Endothelial cell (in vitro differentiated cells): ENCODE results near the gene PRRX2. TPM values are rescaled to one million over a fixed set of nuclear protein-coding genes. Genes with fewer than 3 reads are reported as not detected.

Source experiments
- DNase-seq: peaks from one replicate; pipeline ENCODE4 v3.0.0; 2021; ENCODE audit warnings: low spot score
- H3K27ac Mint-ChIP-seq: one replicate; pipeline ENCODE4 v1.8.0; 2021; ENCODE audit warnings: mixed read lengths, inconsistent platforms; ENCODE audit not compliant: unreplicated experiment
- H3K27me3 Mint-ChIP-seq: one replicate; pipeline ENCODE4 v1.8.0; 2021; ENCODE audit warnings: mild to moderate bottlenecking, moderate library complexity, mixed read lengths, inconsistent platforms; ENCODE audit not compliant: unreplicated experiment
- H3K36me3 Mint-ChIP-seq: one replicate; pipeline ENCODE4 v1.8.0; 2021; ENCODE audit warnings: mild to moderate bottlenecking, low read depth, mixed read lengths, inconsistent platforms; ENCODE audit not compliant: unreplicated experiment
- H3K4me1 Mint-ChIP-seq: one replicate; pipeline ENCODE4 v1.8.0; 2021; ENCODE audit warnings: mild to moderate bottlenecking, mixed read lengths, inconsistent platforms; ENCODE audit not compliant: unreplicated experiment
- H3K4me3 Mint-ChIP-seq: one replicate; pipeline ENCODE4 v1.8.0; 2021; ENCODE audit warnings: mild to moderate bottlenecking, mixed read lengths, inconsistent platforms; ENCODE audit not compliant: unreplicated experiment
- H3K9me3 Mint-ChIP-seq: one replicate; pipeline ENCODE4 v1.8.0; 2021; ENCODE audit warnings: mixed read lengths, inconsistent platforms; ENCODE audit not compliant: unreplicated experiment
- total RNA-seq: library from RNA; stranded (reverse); fragmentation: NEBNext Ultra II Directional; extraction: Animal tissue kit (Norgen Biotek cat#: 25700); gene quantifications from one replicate; pipeline ENCODE4 v1.2.1, GENCODE V29; 2021; ENCODE audit not compliant: unreplicated experiment
- TF ChIP-seq, protein P1 (sequence below): fragments of 200-600 bp; sonication (generic); IDR thresholded peaks from one replicate; pipeline ENCODE4 v1.5.0; 2021; ENCODE audit warnings: antibody characterized with exemption; ENCODE audit not compliant: unreplicated experiment

Gene PRRX2
- total RNA-seq, 1 donor from 2014 or later: 0.21 TPM

DNA sequence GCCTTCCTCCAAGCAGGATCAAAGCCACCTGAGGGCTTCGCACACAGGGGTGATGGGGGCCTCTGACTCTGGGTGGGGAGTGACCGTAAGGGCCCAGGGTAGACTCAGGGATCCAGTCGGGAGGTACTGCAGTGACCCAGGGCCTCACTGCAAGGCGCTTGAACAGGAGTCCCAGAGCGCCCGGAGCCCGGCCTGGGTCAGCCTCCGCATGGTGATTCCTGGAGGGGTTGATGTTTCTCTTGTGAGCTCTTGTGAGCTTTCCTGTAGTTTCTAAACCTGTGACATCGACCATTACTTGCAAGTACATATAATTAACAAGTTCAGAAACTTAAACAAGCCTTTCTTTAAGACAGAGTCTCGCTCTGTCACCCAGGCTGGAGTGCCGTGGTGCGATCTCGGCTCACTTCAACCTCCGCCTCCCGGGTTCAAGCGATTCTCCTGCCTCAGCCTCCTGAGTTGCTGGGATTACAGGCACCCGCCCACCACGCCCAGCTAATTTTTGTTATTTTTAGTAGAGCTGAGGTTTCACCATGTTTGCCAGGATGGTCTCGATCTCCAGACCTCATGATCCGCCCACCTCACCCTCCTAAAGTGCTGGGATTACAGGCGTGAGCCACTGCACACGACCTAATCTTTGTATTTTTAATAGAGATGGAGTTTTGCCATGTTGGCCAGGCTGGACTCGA lies 67.6 kb downstream of the PRRX2 start:
- Mint-ChIP-seq H3K4me1 (peaks cover under 1% of the 10 kb centered on the region), H3K27ac (no peak overlapping the region), H3K27me3 (peaks cover under 1% of the 10 kb centered on the region), H3K9me3 (no peaks in the 10 kb centered on the region), H3K4me3 (no peak overlapping the region), H3K36me3 (no peaks in the 10 kb centered on the region)
- no peak for DNase-seq
- TF ChIP-seq, protein P1, sequence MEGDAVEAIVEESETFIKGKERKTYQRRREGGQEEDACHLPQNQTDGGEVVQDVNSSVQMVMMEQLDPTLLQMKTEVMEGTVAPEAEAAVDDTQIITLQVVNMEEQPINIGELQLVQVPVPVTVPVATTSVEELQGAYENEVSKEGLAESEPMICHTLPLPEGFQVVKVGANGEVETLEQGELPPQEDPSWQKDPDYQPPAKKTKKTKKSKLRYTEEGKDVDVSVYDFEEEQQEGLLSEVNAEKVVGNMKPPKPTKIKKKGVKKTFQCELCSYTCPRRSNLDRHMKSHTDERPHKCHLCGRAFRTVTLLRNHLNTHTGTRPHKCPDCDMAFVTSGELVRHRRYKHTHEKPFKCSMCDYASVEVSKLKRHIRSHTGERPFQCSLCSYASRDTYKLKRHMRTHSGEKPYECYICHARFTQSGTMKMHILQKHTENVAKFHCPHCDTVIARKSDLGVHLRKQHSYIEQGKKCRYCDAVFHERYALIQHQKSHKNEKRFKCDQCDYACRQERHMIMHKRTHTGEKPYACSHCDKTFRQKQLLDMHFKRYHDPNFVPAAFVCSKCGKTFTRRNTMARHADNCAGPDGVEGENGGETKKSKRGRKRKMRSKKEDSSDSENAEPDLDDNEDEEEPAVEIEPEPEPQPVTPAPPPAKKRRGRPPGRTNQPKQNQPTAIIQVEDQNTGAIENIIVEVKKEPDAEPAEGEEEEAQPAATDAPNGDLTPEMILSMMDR: no peak

DNA sequence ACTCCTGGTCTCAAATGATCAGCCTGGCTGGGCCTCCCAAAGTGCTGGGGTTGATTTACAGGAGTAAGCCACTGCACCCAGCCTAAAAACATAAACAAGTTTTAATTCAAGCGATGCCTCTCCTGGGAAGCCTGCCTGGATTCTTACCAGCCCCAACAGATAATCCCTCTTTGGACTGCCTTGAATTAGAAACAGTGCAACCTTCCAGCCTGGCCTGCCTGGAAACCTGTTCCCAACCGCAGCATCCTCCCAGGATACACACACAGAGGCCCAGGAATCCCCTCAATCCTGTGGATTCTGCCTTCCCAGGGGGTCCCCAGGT lies 68.1 kb downstream of the PRRX2 start:
- TF ChIP-seq, protein P1: no peak

DNA sequence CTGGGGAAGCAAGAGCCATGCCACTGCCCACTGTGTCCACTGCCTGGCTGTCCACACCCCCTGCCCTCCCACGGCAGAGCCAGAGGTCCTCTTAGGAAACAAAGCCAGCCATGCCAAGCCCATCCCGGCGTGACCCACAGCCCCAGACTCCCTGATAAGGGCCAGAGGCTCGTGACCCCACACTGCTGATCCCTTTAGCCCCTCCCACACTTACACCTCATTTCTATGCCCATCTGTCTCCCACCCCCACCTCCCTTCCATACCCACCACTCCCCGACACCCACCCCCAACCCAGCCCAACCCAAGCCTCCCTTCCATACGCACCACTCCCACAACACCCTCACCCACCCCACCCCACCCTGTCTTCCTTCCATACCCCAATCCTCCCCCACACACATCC lies 70.1 kb downstream of the PRRX2 start:
- no peaks in the 10 kb centered on the region for H3K36me3 Mint-ChIP-seq
- TF ChIP-seq, protein P1: no peak
- H3K4me1 Mint-ChIP-seq: peaks cover 3% of the 10 kb centered on the region
- H3K27me3 Mint-ChIP-seq: peaks cover 4% of the 10 kb centered on the region
- no peak overlapping the region for H3K4me3 Mint-ChIP-seq
- no peak for DNase-seq
- H3K27ac Mint-ChIP-seq: no peak overlapping the region
- no peaks in the 10 kb centered on the region for H3K9me3 Mint-ChIP-seq

More for the DNA sequence above, 68.1 kb downstream of the PRRX2 start:
- H3K4me1 Mint-ChIP-seq: peaks cover 3% of the 10 kb centered on the region
- H3K36me3 Mint-ChIP-seq: no peaks in the 10 kb centered on the region
- DNase-seq: no peak
- peaks cover 4% of the 10 kb centered on the region for H3K27me3 Mint-ChIP-seq
- no peak overlapping the region for H3K4me3 Mint-ChIP-seq
- no peaks in the 10 kb centered on the region for H3K9me3 Mint-ChIP-seq
- H3K27ac Mint-ChIP-seq: no peak overlapping the region

DNA sequence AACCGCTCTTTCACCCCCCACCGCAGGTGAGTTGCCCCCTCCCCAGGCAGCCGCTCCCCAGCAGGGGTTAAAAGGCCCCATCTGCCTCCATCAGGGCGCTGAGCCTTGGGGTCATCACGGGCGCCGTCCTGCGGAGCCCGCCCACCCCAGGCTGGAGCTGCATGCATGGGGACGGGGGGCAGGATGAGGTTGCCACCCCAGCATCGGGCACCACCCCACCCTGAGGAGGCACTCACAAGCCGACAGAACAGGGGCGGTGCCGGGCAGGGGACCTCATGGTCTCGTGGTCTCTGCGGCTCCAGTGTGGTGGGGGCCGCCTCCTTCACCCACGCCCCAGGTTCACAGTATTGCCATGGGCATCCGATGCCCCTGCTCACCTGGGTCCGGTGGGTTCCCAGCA lies 70.9 kb downstream of the PRRX2 start:
- Mint-ChIP-seq H3K36me3 (no peaks in the 10 kb centered on the region), H3K4me1 (peaks cover 3% of the 10 kb centered on the region), H3K27me3 (peaks cover 4% of the 10 kb centered on the region), H3K9me3 (no peaks in the 10 kb centered on the region), H3K4me3 (no peak overlapping the region), H3K27ac (no peak overlapping the region)
- TF ChIP-seq, protein P1: no peak
- no peak for DNase-seq

DNA sequence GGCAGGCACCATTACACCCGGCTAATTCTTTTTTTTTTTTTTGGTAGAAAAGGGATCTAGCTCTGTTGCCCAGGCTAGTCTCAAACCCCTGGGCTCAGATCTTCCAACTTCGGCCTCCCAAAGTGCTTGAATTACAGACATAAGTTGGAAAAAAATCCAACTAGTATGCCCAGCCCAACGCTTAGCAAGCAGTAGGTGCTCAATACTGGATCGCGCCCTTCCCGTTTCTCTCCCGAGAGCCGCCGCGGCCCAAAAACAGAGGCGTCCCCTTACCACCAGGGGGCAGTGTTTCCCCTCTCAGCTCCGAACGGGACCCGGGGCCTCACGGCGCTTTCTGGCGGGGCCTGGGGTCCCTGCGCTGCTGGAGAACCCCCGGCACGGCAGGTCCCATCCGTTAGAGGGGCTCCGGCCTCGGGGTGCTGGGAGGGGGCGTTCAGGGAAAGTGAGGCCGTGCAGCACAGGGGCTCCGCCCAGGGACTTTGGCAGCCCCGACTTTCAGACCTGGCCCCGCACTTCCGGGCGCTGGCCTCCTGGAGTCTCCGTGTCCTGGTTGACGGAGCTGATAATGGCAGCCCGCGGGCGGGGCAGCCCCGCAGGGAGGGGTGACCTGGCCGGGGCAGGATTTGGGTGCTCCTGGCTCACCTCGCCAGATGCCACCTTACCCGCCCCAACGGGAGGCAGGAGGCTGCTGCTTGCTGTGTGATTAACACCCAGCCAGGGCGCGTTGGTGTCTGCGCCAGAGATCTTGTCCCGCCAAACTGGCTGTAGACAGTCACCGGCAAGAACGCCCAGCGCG lies 72.2 kb downstream of the PRRX2 start:
- no peak overlapping the region for H3K4me3 Mint-ChIP-seq
- DNase-seq: peak; percentile 90
- peaks cover 3% of the 10 kb centered on the region for H3K4me1 Mint-ChIP-seq
- TF ChIP-seq, protein P1: peak; percentile 99
- no peak overlapping the region for H3K27ac Mint-ChIP-seq
- no peaks in the 10 kb centered on the region for H3K36me3 Mint-ChIP-seq
- no peaks in the 10 kb centered on the region for H3K9me3 Mint-ChIP-seq
- peaks cover 4% of the 10 kb centered on the region for H3K27me3 Mint-ChIP-seq
